HEK293T (cell line): ENCODE results near the gene LRRC61.

ENCODE experiments used
- CTCF ChIA-PET: fragments of 350-600 bp; formaldehyde crosslinking; extraction: SDS; loops from one replicate; lab custom pipeline; 2021; ENCODE audit warnings: antibody characterized with exemption, inconsistent platforms; lab: Yijun Ruan, JAX
- POLR2A ChIA-PET: fragments of 350-600 bp; formaldehyde crosslinking; extraction: SDS; loops from one replicate; lab custom pipeline; 2020; ENCODE audit warnings: antibody characterized with exemption, inconsistent platforms; lab: Yijun Ruan, JAX
- DNase-seq: peaks from one replicate; pipeline ENCODE4 v3.0.0; 2012; ENCODE audit warnings: mixed read lengths; ENCODE audit errors: extremely low spot score
- ARNT ChIP-seq: fragments of 450-650 bp; IDR thresholded peaks from 2 replicates; pipeline ENCODE4 v1.6.1; 2017; ENCODE audit warnings: mild to moderate bottlenecking
- BHLHE40 ChIP-seq: fragments of 450-650 bp; IDR thresholded peaks from 2 replicates; pipeline ENCODE4 v1.6.1; 2016; ENCODE audit warnings: mild to moderate bottlenecking, moderate library complexity, borderline replicate concordance
- CTBP1 ChIP-seq: fragments of 450-650 bp; IDR thresholded peaks from 2 replicates; pipeline ENCODE4 v1.6.1; 2016; ENCODE audit warnings: borderline replicate concordance
- ELF4 ChIP-seq: fragments of 450-650 bp; IDR thresholded peaks from 2 replicates; pipeline ENCODE4 v1.6.1; 2017; ENCODE audit warnings: antibody characterized with exemption
- FOXA1 ChIP-seq: fragments of 450-650 bp; IDR thresholded peaks from 2 replicates; pipeline ENCODE4 v1.6.1; 2016; ENCODE audit warnings: mild to moderate bottlenecking
- FOXK2 ChIP-seq: fragments of 450-650 bp; IDR thresholded peaks from 2 replicates; pipeline ENCODE4 v1.6.1; 2016; ENCODE audit warnings: mild to moderate bottlenecking
- FOXM1 ChIP-seq: fragments of 450-650 bp; IDR thresholded peaks from 2 replicates; pipeline ENCODE4 v1.6.1; 2017; ENCODE audit warnings: mild to moderate bottlenecking, borderline replicate concordance
- HDGF ChIP-seq: fragments of 450-650 bp; IDR thresholded peaks from 2 replicates; pipeline ENCODE4 v1.6.1; 2017; ENCODE audit warnings: antibody characterized with exemption, borderline replicate concordance
- L3MBTL2 ChIP-seq: fragments of 450-650 bp; conservative IDR thresholded peaks from 2 replicates; pipeline ENCODE4 v1.6.1; 2016; ENCODE audit warnings: mild to moderate bottlenecking
- LEF1 ChIP-seq: fragments of 450-650 bp; IDR thresholded peaks from 2 replicates; pipeline ENCODE4 v1.6.1; 2017; ENCODE audit warnings: mild to moderate bottlenecking, borderline replicate concordance
- NFRKB ChIP-seq: fragments of 450-650 bp; IDR thresholded peaks from 2 replicates; pipeline ENCODE4 v1.6.1; 2016; ENCODE audit warnings: mild to moderate bottlenecking, moderate library complexity
- SP1 ChIP-seq: fragments of 450-650 bp; IDR thresholded peaks from 2 replicates; pipeline ENCODE4 v1.6.1; 2017
- SUZ12 ChIP-seq: fragments of 450-650 bp; IDR thresholded peaks from 2 replicates; pipeline ENCODE4 v1.6.1; 2016; ENCODE audit warnings: mild to moderate bottlenecking
- TARDBP ChIP-seq: fragments of 450-650 bp; IDR thresholded peaks from 2 replicates; pipeline ENCODE4 v1.6.1; 2016
- ZNF384 ChIP-seq: fragments of 450-650 bp; IDR thresholded peaks from 2 replicates; pipeline ENCODE4 v1.6.1; 2016
- TF ChIP-seq, protein P1 (sequence below): fragments of 450-650 bp; IDR thresholded peaks from 2 replicates; pipeline ENCODE4 v1.6.1; 2016

Gene LRRC61

DNA sequence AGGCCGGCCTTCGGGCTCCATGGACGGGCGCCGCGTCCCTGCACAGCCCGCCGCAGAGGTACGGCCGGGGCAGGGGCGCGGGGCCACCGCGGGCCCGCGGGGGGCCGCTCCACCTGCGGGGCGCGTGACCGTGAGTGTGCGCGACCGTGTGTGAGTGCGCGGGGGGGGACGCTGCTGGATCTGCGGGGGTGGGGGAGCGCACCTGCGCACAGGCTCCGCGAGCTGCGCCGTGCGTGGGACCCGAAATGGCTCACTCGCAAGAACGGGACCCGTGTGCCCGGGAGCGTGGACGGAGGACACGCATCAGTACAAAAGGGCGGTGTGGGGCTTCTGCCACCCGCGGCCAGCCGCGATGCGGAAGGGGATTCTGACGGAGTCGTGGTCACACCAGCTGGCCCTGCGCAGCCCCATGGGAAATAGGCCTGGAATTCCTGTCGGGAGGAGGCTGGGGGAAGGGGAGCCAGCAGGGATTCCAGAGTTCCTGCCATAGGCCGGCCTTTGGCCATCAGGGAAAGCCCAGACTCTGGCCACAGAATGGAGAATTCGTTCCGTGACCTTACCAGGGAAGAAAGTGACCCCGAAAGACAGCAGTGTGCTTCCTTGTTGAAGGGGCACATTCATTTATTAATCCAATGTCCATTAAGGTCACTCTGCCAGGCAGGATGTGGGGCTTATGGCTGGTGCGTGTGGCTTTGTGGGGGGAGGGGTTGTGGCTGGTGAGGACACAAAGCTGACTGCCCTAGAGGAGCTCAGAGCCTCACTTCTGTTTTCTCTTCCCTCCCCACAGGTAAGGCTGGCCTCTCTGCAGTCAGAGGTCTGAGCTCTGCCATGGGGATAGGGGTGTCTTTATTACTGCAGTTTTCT is 46.0 kb downstream of the LRRC61 start:
- peak; percentile 53 for TF ChIP-seq L3MBTL2
- TF ChIP-seq ARNT, result no peak
- TF ChIP-seq TARDBP, result peak; percentile 60
- DNase-seq, result peak; percentile 72
- ChIA-PET POLR2A (interaction anchor here (0.8 to 3.3 kb wide), 17 partner anchors 9 to 55 kb away, joined by 3 to 50 read pairs (median 4); partner anchors contain the start of genes ACTR3C, LRRC61 and ZNF775), CTCF (interaction anchor here (0.8 to 1.1 kb wide), 3 partner anchors 9 to 1108 kb away, joined by 3 read pairs; no protein-coding TSS in a partner anchor)

DNA sequence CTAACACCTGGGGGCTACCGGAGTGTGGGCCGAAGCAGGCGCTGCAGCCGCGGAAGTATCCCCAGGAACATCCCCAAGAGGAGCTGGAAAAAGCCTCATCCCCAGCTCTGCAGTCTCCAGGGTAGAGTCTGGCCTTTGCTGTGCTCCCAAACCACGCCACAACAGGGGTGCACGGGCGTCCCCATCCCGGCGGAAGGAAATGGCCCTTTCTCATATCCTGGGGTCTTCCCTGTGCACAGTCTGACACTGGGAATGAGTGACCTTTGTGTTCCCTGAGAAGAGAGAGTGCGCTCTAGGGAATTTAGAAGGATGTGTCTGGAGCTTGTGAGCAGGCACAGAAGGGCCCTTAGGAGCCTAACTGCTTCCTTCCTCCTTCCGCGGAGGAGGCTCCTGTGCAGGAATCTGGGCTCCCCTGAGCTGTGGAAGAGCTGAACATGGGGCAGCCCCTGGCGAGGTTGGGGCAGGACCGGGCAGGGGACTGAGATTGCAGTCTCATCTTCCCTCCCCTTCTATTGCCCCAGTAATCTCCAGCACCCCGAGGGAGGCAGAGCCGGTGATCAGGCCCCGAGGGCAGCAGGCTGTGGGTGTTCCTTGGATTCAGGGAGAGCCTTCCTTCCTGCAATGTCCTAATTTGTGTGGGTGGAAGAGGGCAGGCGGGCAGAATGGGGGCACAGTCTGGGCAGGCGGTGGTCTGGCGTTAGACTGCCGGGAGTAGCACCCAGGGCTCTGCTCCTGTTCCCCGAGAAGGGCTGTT is 46.8 kb downstream of the LRRC61 start:
- no peak for DNase-seq
- POLR2A ChIA-PET, result interaction anchor here (0.9 to 3.3 kb wide), 9 partner anchors 8 to 56 kb away, joined by 3 to 50 read pairs (median 15); partner anchors contain the start of genes ACTR3C, LRRC61 and ZNF775

DNA sequence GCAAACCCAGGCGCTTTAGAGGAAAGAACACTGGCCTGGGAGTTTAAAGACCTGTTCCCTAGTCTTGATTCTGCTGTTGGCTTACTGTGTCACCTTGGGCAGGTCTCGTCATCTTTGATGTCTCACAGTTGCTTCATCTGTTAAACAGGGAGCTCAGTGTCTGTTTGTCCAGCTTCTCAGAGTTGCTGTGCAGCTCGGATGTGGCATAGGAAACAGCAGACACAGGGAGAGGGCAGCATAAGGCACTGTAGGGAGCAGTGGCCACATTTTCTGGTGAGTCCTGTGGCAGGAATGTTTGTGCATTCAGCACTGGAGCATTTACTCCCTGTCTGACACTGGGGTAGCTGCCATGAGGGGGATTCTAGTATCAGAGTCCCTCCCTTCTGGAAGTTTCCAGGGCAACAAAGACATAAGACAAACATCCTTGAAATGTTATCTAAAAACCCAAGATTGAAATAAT is 47.5 kb downstream of the LRRC61 start:
- no peak for DNase-seq
- no peak for TF ChIP-seq LEF1
- no peak for TF ChIP-seq ELF4
- CTCF ChIA-PET, result interaction anchor here (1.1 kb wide), 1 partner anchor 32 kb away, joined by 3 read pairs; no protein-coding TSS in a partner anchor
- POLR2A ChIA-PET, result interaction anchor here (1.3 to 3.3 kb wide), 7 partner anchors 7 to 57 kb away, joined by 3 to 50 read pairs (median 20); partner anchors contain the start of genes ACTR3C, LRRC61 and ZNF775

More for the DNA sequence above, 46.8 kb downstream of the LRRC61 start:
- CTCF ChIA-PET, result interaction anchor here (0.8 to 1.1 kb wide), 2 partner anchors 33 to 1109 kb away, joined by 3 read pairs; no protein-coding TSS in a partner anchor
- TF ChIP-seq SP1, result no peak
- TF ChIP-seq SUZ12, result no peak
- no peak for TF ChIP-seq HDGF
- TF ChIP-seq CTBP1, result no peak
- no peak for TF ChIP-seq NFRKB
- TF ChIP-seq, protein P1, sequence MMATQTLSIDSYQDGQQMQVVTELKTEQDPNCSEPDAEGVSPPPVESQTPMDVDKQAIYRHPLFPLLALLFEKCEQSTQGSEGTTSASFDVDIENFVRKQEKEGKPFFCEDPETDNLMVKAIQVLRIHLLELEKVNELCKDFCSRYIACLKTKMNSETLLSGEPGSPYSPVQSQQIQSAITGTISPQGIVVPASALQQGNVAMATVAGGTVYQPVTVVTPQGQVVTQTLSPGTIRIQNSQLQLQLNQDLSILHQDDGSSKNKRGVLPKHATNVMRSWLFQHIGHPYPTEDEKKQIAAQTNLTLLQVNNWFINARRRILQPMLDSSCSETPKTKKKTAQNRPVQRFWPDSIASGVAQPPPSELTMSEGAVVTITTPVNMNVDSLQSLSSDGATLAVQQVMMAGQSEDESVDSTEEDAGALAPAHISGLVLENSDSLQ, result no peak
- TF ChIP-seq BHLHE40, result no peak
- no peak for TF ChIP-seq ZNF384
- TF ChIP-seq ARNT, result no peak
- no peak for TF ChIP-seq L3MBTL2
- no peak for TF ChIP-seq FOXK2
- TF ChIP-seq TARDBP, result no peak
- TF ChIP-seq ELF4, result no peak
- no peak for TF ChIP-seq FOXA1
- TF ChIP-seq FOXM1, result no peak
- TF ChIP-seq LEF1, result no peak

DNA sequence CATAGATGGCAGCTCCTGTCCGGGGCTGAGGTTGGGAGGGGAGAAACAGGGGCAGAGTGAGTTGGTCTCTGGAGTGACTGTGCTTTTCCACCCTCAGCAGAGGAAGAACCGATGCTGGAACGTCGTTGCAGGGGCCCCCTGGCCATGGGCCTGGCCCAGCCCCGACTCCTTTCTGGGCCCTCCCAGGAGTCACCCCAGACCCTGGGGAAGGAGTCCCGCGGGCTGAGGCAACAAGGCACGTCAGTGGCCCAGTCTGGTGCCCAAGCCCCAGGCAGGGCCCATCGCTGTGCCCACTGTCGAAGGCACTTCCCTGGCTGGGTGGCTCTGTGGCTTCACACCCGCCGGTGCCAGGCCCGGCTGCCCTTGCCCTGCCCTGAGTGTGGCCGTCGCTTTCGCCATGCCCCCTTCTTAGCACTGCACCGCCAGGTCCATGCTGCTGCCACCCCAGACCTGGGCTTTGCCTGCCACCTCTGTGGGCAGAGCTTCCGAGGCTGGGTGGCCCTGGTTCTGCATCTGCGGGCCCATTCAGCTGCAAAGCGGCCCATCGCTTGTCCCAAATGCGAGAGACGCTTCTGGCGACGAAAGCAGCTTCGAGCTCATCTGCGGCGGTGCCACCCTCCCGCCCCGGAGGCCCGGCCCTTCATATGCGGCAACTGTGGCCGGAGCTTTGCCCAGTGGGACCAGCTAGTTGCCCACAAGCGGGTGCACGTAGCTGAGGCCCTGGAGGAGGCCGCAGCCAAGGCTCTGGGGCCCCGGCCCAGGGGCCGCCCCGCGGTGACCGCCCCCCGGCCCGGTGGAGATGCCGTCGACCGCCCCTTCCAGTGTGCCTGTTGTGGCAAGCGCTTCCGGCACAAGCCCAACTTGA is 48.2 kb downstream of the LRRC61 start:
- no peak for DNase-seq
- POLR2A ChIA-PET, result no interaction called here
- TF ChIP-seq ZNF384, result no peak
- TF ChIP-seq TARDBP, result no peak
- CTCF ChIA-PET, result no interaction called here

DNA sequence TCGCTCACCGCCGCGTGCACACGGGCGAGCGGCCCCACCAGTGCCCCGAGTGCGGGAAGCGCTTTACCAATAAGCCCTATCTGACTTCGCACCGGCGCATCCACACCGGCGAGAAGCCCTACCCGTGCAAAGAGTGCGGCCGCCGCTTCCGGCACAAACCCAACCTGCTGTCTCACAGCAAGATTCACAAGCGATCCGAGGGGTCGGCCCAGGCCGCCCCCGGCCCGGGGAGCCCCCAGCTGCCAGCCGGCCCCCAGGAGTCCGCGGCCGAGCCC is 48.8 kb downstream of the LRRC61 start:
- TF ChIP-seq ZNF384 (no peak), FOXM1 (no peak), ARNT (no peak), FOXA1 (no peak), ELF4 (no peak), SUZ12 (no peak), FOXK2 (no peak)
- ChIA-PET CTCF (no interaction called here), POLR2A (no interaction called here)
- DNase-seq, result no peak

DNA sequence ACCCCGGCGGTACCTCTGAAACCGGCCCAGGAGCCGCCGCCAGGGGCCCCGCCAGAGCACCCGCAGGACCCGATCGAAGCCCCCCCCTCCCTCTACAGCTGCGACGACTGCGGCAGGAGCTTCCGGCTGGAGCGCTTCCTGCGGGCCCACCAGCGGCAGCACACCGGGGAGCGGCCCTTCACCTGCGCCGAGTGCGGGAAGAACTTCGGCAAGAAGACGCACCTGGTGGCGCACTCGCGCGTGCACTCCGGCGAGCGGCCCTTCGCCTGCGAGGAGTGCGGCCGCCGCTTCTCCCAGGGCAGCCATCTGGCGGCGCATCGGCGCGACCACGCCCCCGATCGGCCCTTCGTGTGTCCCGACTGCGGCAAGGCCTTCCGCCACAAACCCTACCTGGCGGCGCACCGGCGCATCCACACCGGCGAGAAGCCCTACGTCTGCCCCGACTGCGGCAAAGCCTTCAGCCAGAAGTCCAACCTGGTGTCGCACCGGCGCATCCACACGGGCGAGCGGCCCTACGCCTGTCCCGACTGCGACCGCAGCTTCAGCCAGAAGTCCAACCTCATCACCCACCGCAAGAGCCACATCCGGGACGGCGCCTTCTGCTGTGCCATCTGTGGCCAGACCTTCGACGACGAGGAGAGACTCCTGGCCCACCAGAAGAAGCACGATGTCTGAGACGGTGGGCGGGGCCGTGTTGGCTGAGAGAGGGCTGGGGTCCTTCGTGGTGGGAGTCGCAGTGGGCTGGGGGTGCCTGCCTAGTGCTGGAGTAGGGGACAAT is 49.3 kb downstream of the LRRC61 start:
- ChIA-PET POLR2A (no interaction called here), CTCF (no interaction called here)
- DNase-seq, result no peak
- TF ChIP-seq L3MBTL2 (no peak), FOXK2 (no peak), TARDBP (no peak), HDGF (no peak), FOXM1 (no peak), LEF1 (no peak)
